ENCODE data around the gene PROX2.

The PROX2 gene

DNA sequence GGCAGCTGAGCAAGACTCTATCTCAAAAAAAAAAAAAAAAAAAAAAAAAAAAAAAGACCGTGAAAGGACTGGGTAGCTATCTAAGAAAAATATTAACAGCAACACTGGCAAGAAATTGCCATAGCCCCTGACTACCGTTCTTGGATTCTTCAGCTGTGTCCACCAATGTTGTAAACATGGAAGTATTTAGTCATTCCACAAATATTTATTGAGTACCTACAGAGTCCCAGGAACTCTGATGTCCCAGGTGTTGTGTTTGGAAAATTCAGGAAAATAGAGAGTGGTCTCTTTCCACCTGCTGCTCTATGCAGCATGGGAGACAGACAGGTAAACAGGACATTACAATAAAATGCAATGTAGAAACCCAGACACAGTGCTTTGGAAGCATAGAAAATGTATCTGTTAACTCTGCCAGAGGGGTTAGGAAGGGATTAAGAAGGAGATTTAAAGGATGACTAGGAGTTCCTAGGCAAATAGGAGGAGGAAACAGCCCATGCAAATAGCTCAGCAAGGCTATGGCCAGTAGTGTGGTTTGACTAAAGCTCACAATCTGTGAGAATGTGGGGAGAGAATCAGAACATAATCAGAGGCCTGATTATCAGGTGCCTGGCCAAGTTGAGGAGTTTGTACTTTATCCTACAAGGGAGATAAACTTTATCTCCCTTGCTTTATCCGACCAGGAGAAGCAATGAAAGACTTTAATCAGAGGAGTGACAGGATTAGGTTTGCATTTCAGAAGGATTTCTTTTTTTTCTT, 3.7 kb upstream of the PROX2 start:
- no peak for DNase-seq (ENCODE audit: low read depth)

DNA sequence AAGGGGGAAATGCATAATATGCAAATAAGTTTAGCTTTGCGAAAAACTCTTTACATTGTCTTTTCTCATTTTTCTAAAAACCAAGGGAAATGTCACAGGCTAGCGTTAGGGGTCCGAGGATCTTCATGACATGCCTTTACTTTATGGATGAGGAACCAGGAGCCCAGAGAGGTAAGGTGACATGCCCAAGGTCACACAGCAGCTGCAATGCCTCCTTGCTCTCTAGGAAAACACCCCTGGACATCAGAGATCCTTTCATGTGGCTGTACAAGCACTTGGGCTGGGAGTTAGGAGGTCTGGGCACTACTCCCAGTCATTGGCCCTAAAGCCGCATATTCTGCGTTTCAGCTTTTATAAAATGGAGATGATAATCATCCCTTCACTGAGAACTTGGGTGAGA, 741 bp downstream of the PROX2 start:
- no peak for DNase-seq (ENCODE audit: low read depth)

- no peak for DNase-seq (ENCODE audit: low read depth)
These were observed 4.1 kb downstream of the PROX2 start for GRCh38 chr14:74871819-74872218.

DNA sequence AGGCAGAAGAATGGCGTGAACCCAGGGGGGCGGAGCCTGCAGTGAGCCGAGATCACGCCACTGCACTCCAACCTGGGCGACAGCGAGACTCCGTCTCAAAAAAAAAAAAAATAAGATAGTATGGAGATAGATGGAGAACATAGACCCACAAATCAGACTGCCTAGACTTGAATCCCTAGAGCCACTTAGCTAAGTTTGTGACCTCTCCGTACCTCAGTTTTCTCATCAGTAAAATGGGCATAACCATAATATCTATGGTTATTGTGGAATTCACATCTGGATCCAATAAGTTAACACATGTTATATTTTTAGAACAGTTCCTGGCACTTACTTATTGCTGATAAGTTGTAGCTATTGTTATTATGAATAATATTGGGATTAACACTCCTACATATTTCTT, 7.2 kb downstream of the PROX2 start:
- no peak for DNase-seq (ENCODE audit: low read depth)

- peak; percentile 42 for DNase-seq (ENCODE audit: low read depth)
These were observed 8.3 kb downstream of the PROX2 start for GRCh38 chr14:74867673-74868072.

DNA sequence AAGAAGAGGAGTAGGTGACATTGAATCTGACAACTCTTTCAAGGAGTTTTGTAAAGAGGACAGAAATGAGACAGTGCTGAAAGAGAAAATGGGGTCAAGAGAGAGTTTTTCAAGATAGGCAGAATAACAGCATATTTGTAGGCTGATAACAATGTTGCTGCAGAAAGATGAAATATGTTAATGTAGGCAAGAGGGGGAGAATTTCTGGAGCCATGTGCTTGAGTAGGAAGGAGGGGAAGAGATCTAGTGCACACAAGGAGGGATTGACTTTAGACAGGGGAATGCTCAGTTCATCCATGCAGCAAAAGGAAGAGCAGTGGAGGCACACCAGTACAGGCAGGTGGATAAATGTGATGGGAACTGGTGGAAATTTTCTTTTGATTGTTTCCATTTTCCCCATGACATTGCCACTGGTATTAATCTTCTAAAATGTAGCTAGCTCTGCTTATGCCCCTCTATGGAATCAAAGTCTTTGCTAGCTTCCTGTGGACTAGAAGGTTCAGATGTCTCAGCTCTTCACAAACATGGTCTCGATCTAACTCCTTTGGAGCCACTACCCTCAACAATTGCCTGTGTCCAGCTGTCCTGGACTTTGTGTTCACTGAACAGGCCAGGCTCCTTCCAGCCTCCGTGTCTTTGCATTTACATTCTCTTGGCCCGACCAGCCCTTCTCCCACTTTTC, 9.1 kb downstream of the PROX2 start:
- DNase-seq (ENCODE audit: low read depth): no peak

GRCh38 chr14:74865156-74865555, 10.8 kb downstream of the PROX2 start:
- no peak for DNase-seq (ENCODE audit: low read depth)

GRCh38 chr14:74864198-74864597, 11.7 kb downstream of the PROX2 start:
- DNase-seq (ENCODE audit: low read depth): no peak

- no peak for DNase-seq (ENCODE audit: low read depth)
These were observed 12.7 kb downstream of the PROX2 start for GRCh38 chr14:74863274-74863673.

- DNase-seq (ENCODE audit: low read depth): no peak
These were observed 14.2 kb downstream of the PROX2 start for GRCh38 chr14:74861734-74862090.

DNA sequence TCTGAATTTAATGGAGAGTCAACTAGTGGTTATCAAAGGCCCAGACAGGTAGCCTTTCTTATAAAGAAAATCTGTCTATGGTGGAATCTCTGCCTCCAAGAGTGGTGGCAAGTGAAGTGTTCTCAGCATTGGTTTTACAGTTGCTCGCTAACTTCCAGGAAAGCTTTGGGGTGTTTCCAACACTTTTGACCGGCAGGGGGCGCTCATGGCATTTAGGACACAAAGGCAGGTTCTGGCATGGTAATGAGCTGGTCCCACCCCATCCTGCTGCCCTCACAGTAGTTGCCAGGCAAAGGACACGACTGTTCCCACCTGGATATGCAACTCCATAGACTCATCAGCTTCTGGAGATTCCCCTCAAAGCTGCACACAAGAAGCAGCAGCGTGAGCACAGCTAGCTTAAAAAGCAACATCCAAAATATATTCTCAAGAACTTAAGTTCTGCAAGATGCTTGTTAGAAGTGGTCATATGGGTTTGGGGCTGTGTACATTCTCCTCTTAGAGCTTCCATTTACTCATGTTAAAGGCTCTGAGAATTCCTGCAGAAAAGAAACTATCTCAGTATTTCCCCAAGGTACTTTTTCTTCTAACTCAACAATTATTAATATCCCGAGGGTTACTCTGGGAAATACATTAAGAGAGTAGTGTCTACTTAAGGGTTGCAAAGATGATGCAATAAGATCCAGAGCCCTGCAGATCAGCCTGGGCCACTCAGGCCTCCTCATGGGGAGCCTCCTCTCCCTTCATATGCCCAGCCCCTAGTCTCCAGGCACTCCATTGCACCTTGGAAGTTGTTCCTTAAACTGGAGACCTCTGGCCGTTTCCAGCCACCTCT, 14.8 kb downstream of the PROX2 start:
- DNase-seq (ENCODE audit: low read depth): peak; percentile 26

- DNase-seq (ENCODE audit: low read depth): no peak
These were observed 16.0 kb downstream of the PROX2 start for GRCh38 chr14:74859757-74860552.

DNA sequence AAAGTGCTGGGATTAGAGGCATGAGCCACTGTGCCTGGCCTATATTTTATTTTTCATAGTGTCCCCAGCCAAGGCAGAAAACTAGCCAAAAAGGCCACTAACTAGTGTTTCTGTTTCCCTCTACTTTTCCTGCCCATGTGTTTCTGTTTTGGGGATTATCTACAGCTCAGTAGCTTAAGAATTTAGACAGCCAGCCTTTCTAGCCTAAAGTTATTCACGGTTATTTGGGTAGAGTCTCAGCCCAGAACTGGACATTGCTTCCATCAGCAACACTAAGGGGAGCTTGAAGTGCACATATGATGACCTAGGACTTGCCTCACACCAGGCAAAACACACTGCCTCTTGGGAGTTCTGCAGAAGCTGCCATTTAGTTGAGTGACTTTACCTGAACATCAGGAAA, 17.9 kb downstream of the PROX2 start:
- peak; percentile 35 for DNase-seq (ENCODE audit: low read depth)

- DNase-seq (ENCODE audit: low read depth): no peak
These were observed 19.6 kb downstream of the PROX2 start for GRCh38 chr14:74856366-74856765.

- no peak for DNase-seq (ENCODE audit: low read depth)
These were observed 20.0 kb downstream of the PROX2 start for GRCh38 chr14:74855945-74856344.

GRCh38 chr14:74855021-74855420, 20.9 kb downstream of the PROX2 start:
- no peak for DNase-seq (ENCODE audit: low read depth)

GRCh38 chr14:74853581-74853980, 22.4 kb downstream of the PROX2 start:
- DNase-seq (ENCODE audit: low read depth): no peak

DNA sequence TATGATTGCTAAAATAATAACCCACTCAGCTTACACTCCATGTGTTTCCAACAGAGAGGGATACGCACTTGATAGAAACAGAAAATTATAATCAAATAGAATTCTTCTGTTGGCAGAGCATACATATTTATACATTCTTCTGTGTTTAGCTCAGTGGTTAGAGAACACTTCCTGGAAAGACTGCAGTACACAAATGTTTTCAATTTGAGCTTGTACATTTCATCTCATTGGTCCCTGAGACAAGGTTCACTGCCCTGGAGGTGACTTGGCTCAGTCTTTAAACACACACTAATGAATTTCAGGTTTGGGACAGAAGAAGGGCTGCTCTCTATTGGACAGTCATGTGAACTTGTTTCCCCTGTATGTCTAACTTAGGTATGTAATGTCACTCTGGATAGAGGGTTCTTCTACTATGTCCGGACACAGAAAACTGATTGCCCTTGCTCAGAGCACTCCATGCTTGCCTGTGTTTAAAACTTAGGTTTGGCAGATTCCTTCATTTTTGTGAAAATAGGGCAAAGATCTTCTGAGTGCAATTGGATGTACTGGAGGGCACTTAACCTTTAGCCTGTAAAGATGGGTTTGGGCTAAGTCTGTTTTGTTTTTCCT, 22.9 kb downstream of the PROX2 start:
- DNase-seq (ENCODE audit: low read depth): peak; percentile 72

DNA sequence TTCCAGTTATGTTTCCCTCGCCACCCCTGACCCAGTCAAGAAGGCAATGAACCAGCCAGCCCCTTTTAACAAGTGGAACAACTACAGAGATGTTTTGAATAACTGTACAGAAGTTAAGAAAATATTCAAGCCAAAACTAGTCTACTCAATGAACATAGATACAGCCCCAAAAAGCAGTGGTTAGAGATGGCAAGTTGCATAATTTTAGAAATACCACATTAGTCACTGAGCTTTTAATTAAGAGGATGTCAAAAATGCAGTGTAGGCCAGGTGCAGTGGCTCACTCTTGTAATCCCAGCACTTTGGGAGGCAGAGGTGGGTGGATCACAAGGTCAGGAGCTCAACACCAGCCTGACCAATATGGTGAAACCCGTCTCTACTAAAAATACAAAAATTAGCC, 27.2 kb downstream of the PROX2 start:
- DNase-seq (ENCODE audit: low read depth): no peak

GRCh38 chr14:74846968-74847665, 28.8 kb downstream of the PROX2 start:
- DNase-seq (ENCODE audit: low read depth): no peak

DNA sequence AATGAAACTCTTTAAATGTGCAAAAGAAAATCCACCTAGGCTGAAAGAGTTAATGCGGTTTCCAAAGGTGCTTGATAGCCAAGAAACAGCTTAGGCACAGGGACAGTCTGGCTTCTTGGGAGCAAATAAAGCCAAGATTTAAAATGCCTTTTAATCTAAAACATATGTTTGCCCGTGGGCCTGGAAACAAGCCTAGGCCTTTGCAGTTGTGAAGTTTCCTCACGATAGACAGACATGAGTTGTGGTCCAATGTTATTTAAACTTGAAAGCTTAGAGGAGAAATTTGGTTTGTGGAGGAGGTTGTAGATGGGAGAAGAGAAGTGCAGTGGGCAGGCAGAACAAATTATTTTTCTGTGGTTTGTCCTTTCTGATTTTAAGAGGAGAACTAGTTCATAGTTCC, 29.8 kb downstream of the PROX2 start:
- no peak for DNase-seq (ENCODE audit: low read depth)
